Panc1 (cell line): ENCODE data around the gene BTC. TPM values are rescaled to one million over a fixed set of nuclear protein-coding genes. Genes with fewer than 3 reads are reported as not detected.

ENCODE experiments used
- ATAC-seq: fragments of 200-7000 bp; cut with Tn5 transposase; 2 replicates; pipeline ENCODE4 v1.9.1; 2020; ENCODE audit warnings: mild to moderate bottlenecking, moderate library complexity
- BruUV-seq: library from RNA; stranded (reverse); fragments of 400-500 nt; replicated peaks from 2 replicates; lab custom pipeline; 2021; lab: Mats Ljungman, UMichigan
- CTCF ChIA-PET: fragments of 300-600 bp; sonication (Branson Sonifier 250); formaldehyde crosslinking; loops from one replicate; lab custom pipeline; 2022; ENCODE audit warnings: antibody characterized with exemption; lab: Charles Lee
- POLR2A ChIA-PET: fragments of 300-600 bp; sonication (Branson Sonifier 250); formaldehyde crosslinking; loops from one replicate; lab custom pipeline; 2022; ENCODE audit warnings: antibody characterized with exemption; lab: Charles Lee
- DNase-seq: peaks from one replicate; pipeline ENCODE4 v3.0.0-alpha.2; 2010; ENCODE audit warnings: low read depth, low spot score
- H3K27ac ChIP-seq: 2 replicates; pipeline ENCODE4 v1.5.1; 2011; ENCODE audit warnings: mild to moderate bottlenecking, low read length, inconsistent platforms
- H3K27me3 ChIP-seq: fragments of 200-500 bp; sonication (Bioruptor generic); 2 replicates; pipeline ENCODE4 v1.6.0; 2014; ENCODE audit warnings: low read length, inconsistent platforms; ENCODE audit not compliant: control insufficient read depth, insufficient read depth
- H3K36me3 ChIP-seq: fragments of 200-500 bp; sonication (Bioruptor generic); 2 replicates; pipeline ENCODE4 v1.5.1; 2014; ENCODE audit warnings: inconsistent platforms, mild to moderate bottlenecking, low read length, moderate library complexity; ENCODE audit not compliant: control insufficient read depth, insufficient read depth
- H3K4me1 ChIP-seq: 2 replicates; pipeline ENCODE4 v1.5.1; 2011; ENCODE audit warnings: inconsistent platforms, mild to moderate bottlenecking, low read length, moderate library complexity; ENCODE audit not compliant: control insufficient read depth, insufficient read depth
- H3K4me3 ChIP-seq, 2 experiments: 2 replicates each; pipeline ENCODE4 v1.5.1; 2011 to 2012; ENCODE audit warnings: low read depth in 2 of 2, low read length in 2 of 2, mild to moderate bottlenecking in 2 of 2, inconsistent platforms in 1 of 2, moderate library complexity in 1 of 2
- H3K9me3 ChIP-seq: fragments of 200-500 bp; sonication (Bioruptor generic); 2 replicates; pipeline ENCODE4 v1.5.1; 2014; ENCODE audit warnings: low read depth, mild to moderate bottlenecking, inconsistent platforms, low read length, moderate library complexity; ENCODE audit not compliant: control insufficient read depth, insufficient read depth
- POLR2AphosphoS5 ChIP-seq: IDR thresholded peaks from 2 replicates; pipeline ENCODE4 v1.6.1; 2012; ENCODE audit warnings: mild to moderate bottlenecking, low read depth, low read length, moderate library complexity
- SIN3A ChIP-seq: IDR thresholded peaks from 2 replicates; pipeline ENCODE4 v1.6.1; 2012; ENCODE audit warnings: low read depth, mild to moderate bottlenecking, low read length, moderate library complexity, borderline replicate concordance; ENCODE audit not compliant: insufficient read depth
- TCF7L2 ChIP-seq: IDR thresholded peaks from 2 replicates; pipeline ENCODE4 v1.6.1; 2011; ENCODE audit warnings: mild to moderate bottlenecking, low read depth, low read length, inconsistent platforms
- in situ Hi-C: cut with HindIII; loops from 2 replicates; pipeline ENCODE4 v1.10.0; 2016; ENCODE audit warnings: low sequenced_read_pairs, low pct_unique_long_range_greater_than_20kb
- intact Hi-C: fragments of 100-400 bp; cut with micrococcal nuclease; formaldehyde crosslinking; loops from one replicate; pipeline ENCODE4 v1.10.0; 2022; ENCODE audit not compliant: unreplicated experiment
- total RNA-seq: library from RNA; stranded (reverse); gene quantifications from one replicate; pipeline ENCODE4 v1.2.1, GENCODE V29; 2021; ENCODE audit not compliant: unreplicated experiment
- TF ChIP-seq, protein P1 (sequence below), 2 experiments: IDR thresholded peaks; 2 replicates each; pipeline ENCODE4 v1.6.1; 2011 to 2012; ENCODE audit warnings: low read depth in 2 of 2, control low read depth in 1 of 2, low read length in 1 of 2, mild to moderate bottlenecking in 1 of 2, moderate library complexity in 1 of 2; ENCODE audit not compliant: insufficient read depth in 1 of 2
- TF ChIP-seq, protein P2 (sequence below): fragments of 450-650 bp; IDR thresholded peaks from 2 replicates; pipeline ENCODE4 v1.5.1; 2017; ENCODE audit warnings: mild to moderate bottlenecking

The BTC gene
- total RNA-seq, 1 experiment from 2014 or later, result 0.08 TPM

DNA sequence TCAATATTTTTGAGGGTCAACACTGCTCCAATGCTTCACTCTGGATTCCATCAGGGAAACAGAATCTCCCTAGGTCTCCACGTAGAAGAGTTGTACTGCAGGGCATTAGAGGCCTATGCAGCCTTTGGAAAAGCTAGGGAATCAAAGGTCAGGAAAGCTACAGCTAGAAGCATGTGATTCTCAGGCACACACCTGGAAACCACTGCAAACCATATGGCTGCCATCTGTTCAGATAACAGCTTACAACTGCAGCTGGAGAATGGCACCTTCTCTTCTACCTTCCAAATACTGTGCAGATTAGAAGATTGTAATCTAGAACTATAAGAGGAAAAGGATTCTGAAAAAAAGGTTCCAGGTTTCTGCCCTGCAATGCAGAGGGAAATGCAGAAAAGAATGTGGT lies 60.6 kb downstream of the BTC start:
- no peak for DNase-seq

DNA sequence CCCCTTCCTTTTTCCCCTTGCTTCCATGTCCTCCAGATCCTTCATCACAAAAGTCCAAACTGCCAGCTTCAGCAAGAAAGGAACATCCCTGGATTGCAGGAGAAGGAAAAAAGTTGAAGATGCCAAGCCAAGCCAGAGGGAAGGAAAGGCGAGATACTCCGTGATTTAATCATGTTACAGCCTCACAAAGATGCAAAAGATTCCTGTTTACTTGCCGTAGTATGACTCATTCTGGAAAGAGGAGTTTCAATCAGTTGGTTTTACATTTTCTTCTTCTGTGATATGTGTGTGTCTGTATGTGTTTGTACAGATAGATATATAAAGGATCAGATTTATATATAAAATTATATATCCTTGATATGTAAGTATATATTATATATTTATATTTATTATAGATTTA lies 69.3 kb downstream of the BTC start:
- no TSS peak for BruUV-seq
- no peak overlapping the region for H3K27ac ChIP-seq
- no peak overlapping the region for H3K4me3 ChIP-seq
- CTCF ChIA-PET, result no interaction called here
- no peaks in the 10 kb centered on the region for H3K4me1 ChIP-seq
- no peaks in the 10 kb centered on the region for H3K9me3 ChIP-seq
- intact Hi-C loops, result no loop called here
- POLR2A ChIA-PET, result no interaction called here
- DNase-seq, result no peak
- TF ChIP-seq, protein P1, sequence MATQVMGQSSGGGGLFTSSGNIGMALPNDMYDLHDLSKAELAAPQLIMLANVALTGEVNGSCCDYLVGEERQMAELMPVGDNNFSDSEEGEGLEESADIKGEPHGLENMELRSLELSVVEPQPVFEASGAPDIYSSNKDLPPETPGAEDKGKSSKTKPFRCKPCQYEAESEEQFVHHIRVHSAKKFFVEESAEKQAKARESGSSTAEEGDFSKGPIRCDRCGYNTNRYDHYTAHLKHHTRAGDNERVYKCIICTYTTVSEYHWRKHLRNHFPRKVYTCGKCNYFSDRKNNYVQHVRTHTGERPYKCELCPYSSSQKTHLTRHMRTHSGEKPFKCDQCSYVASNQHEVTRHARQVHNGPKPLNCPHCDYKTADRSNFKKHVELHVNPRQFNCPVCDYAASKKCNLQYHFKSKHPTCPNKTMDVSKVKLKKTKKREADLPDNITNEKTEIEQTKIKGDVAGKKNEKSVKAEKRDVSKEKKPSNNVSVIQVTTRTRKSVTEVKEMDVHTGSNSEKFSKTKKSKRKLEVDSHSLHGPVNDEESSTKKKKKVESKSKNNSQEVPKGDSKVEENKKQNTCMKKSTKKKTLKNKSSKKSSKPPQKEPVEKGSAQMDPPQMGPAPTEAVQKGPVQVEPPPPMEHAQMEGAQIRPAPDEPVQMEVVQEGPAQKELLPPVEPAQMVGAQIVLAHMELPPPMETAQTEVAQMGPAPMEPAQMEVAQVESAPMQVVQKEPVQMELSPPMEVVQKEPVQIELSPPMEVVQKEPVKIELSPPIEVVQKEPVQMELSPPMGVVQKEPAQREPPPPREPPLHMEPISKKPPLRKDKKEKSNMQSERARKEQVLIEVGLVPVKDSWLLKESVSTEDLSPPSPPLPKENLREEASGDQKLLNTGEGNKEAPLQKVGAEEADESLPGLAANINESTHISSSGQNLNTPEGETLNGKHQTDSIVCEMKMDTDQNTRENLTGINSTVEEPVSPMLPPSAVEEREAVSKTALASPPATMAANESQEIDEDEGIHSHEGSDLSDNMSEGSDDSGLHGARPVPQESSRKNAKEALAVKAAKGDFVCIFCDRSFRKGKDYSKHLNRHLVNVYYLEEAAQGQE (IDR thresholded peaks at IDR 0.05; ENCODE audit: insufficient read depth in 1 of 2, low read depth in 2 of 2, low read length in 1 of 2), result no peak
- TF ChIP-seq, protein P2, sequence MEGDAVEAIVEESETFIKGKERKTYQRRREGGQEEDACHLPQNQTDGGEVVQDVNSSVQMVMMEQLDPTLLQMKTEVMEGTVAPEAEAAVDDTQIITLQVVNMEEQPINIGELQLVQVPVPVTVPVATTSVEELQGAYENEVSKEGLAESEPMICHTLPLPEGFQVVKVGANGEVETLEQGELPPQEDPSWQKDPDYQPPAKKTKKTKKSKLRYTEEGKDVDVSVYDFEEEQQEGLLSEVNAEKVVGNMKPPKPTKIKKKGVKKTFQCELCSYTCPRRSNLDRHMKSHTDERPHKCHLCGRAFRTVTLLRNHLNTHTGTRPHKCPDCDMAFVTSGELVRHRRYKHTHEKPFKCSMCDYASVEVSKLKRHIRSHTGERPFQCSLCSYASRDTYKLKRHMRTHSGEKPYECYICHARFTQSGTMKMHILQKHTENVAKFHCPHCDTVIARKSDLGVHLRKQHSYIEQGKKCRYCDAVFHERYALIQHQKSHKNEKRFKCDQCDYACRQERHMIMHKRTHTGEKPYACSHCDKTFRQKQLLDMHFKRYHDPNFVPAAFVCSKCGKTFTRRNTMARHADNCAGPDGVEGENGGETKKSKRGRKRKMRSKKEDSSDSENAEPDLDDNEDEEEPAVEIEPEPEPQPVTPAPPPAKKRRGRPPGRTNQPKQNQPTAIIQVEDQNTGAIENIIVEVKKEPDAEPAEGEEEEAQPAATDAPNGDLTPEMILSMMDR, result no peak
- TF ChIP-seq TCF7L2, result no peak
- no peak for TF ChIP-seq POLR2AphosphoS5
- no peak for TF ChIP-seq SIN3A
- H3K36me3 ChIP-seq, result no peaks in the 10 kb centered on the region
- H3K27me3 ChIP-seq, result no peaks in the 10 kb centered on the region
- in situ Hi-C loops, result no loop called here
- no peak for ATAC-seq

More for the DNA sequence above, 60.6 kb downstream of the BTC start:
- in situ Hi-C loops (no loop called here), intact Hi-C loops (no loop called here)
- no TSS peak for BruUV-seq
- Histone ChIP-seq H3K4me1 (no peaks in the 10 kb centered on the region), H3K27ac (no peak overlapping the region), H3K36me3 (no peaks in the 10 kb centered on the region), H3K27me3 (no peaks in the 10 kb centered on the region), H3K9me3 (no peaks in the 10 kb centered on the region), H3K4me3 (no peak overlapping the region)
- ChIA-PET CTCF (no interaction called here), POLR2A (no interaction called here)
- no peak for ATAC-seq
- no peak for TF ChIP-seq TCF7L2
- no peak for TF ChIP-seq SIN3A
- no peak for TF ChIP-seq POLR2AphosphoS5
- TF ChIP-seq, protein P2, result no peak
- TF ChIP-seq, protein P1 (IDR thresholded peaks at IDR 0.05; ENCODE audit: insufficient read depth in 1 of 2, low read depth in 2 of 2, low read length in 1 of 2), result no peak
